Stimulated activated CD8-positive, alpha-beta memory T cell treated with anti-CD3 and anti-CD28 coated beads, Interleukin-2, amount 100 ng/mL, for 1 hour (primary cell): ENCODE measurements around the gene ECT2.
"Not testable (repeated sequence)": the region's sequence is repeated elsewhere in the genome, so short reads cannot be mapped to it uniquely, and the experiment has no call there.

Experiments used
- DNase-seq, 2 donors: peaks; one replicate each; pipeline ENCODE4 v3.0.0-alpha.2; 2020; ENCODE audit warnings: low read depth in 2 of 2

The ECT2 gene, protein sequence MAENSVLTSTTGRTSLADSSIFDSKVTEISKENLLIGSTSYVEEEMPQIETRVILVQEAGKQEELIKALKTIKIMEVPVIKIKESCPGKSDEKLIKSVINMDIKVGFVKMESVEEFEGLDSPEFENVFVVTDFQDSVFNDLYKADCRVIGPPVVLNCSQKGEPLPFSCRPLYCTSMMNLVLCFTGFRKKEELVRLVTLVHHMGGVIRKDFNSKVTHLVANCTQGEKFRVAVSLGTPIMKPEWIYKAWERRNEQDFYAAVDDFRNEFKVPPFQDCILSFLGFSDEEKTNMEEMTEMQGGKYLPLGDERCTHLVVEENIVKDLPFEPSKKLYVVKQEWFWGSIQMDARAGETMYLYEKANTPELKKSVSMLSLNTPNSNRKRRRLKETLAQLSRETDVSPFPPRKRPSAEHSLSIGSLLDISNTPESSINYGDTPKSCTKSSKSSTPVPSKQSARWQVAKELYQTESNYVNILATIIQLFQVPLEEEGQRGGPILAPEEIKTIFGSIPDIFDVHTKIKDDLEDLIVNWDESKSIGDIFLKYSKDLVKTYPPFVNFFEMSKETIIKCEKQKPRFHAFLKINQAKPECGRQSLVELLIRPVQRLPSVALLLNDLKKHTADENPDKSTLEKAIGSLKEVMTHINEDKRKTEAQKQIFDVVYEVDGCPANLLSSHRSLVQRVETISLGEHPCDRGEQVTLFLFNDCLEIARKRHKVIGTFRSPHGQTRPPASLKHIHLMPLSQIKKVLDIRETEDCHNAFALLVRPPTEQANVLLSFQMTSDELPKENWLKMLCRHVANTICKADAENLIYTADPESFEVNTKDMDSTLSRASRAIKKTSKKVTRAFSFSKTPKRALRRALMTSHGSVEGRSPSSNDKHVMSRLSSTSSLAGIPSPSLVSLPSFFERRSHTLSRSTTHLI

DNA sequence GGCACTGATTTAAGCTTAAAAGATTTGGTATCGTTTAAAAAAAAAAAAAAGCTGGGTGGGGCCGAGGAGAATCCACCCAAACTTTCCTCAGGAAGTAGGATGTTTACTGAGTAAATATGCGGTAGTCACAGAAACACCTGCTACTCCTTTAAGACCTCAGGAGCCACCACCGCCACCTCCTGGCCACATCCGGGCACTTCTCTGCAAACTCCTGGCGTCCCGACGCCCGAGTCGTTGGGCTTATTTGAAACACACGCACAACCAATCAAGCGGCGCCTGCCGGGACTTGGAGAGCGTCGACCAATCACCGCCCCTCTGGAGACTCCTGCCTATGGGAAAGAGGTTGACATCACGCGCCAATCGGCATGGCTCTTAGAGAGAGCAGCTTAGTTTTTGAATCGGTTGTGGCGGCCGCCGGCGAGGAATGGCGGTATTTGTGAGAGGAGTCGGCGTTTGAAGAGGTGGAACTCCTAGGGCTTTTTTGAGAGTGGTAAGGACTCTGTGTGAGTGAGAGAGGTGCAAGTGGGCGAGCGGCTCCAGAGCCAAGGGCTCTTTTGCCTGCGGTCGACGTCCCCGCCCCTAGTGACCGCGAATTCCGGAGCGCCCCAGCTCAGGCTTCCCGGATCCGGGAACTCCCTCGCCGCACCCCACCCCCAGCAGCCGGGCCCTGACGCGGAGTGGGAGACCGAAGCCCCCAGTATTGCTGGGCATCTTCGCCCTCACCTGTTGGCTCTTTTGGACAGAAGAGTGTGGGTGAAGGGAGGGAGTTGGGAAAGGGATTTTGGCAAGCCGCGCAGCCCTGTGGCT is at the start of gene ECT2:
TSS of gene ECT2 (plus strand) at position 359 of the 807 bp plus-strand sequence. CDS start 3,805 bp downstream, outside the sequence.
- peak; percentile 92 to 93 for DNase-seq

DNA sequence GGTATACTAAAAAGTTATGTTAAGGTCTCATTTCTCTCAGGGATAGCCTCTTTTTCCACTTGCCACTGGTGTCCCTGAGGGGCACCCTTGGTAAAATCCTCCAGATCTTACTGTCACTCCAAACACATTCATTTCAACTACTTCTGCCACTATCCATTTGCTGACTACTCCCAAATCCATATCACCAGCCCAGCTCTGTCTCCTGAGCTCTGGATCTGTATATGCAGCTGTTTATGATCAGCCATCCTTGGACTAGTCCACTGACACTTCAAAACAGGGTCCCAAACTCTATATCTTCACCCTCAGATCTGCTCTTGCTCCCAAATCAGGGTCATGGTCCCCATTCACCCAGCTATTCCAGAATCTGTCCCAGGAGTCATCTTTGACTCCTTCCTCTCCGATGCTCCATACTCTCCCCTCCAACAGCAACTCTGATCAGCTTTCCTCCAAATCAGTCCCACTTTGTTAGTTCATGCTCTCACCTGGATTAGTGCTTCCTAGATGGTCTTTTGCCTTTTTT is 49.5 kb upstream of the ECT2 start:
- no peak for DNase-seq

DNA sequence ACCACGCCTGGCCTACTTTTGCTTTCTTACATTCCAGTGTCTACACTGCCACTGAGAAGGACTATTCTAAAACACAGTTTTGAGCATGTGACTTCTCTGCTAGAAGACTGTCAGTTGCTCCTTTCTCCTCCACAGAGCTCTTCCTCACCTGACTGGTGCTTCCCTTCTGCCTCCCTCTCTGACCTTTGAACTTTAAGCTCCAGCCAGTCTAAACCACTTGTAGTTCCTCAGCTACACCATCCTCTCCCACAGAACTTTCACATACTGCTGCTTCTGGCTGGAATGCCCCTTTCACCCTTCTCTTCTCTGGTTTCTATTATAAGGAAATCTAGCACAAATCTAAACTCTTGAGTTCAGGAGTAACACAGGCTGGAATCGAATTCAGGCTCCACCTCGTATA is 48.8 kb upstream of the ECT2 start:
- DNase-seq: no peak

DNA sequence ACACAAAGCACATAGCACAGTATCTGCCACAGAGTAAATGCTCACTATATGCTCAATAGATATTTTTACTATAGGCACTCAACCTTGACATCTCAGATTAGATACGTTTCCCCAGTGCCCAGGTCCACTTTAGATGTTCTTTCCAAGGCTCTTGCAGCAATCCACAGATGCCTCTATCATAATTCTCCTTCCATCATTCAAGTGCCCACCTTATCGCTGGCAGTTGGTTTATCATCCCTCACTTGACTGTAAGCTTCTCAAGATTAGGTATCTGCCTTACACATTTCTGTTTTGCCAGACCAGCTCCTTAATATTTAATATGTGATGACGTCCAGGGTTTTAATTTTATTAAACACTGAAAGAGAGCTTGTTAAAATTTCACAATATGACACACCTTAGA is 48.3 kb upstream of the ECT2 start:
- DNase-seq: no peak

DNA sequence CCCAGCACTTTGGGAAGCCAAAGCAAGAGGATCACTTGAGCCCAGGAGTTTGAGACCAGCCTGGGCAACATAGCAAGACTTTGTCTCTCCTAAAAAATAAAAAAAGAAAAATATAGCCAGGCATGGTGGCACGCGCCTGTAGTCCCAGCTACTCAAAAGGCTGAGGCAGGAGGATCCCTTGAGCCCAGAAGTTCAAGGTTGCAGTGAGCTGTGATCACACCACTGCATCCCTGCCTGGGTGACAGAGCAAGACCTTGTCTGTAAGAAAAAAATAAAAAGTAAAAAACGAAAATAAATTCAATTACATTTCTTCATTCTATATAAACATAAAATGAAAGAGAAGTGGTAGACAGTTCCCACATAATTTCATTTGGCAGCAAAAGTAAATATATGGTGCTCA is 47.8 kb upstream of the ECT2 start:
- not testable (repeated sequence) for DNase-seq

DNA sequence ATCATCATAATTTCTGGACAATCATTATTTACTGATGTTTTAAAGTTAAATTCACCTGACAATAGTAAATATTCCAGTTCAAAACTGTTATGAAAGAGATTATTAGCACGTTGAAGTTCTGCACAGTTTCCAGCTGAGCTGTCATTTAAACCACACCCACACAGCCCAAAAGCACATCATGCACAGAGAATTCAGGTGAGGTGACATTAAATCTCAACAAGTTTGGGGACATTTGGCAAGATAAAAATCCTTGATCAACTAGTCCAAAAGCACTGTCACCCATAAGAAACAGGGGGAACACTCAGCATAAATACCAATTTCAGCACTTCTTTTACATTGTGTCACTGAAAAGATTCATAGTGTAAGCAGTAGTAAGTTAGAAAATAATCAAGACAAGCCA is 46.5 kb upstream of the ECT2 start:
- DNase-seq: no peak

DNA sequence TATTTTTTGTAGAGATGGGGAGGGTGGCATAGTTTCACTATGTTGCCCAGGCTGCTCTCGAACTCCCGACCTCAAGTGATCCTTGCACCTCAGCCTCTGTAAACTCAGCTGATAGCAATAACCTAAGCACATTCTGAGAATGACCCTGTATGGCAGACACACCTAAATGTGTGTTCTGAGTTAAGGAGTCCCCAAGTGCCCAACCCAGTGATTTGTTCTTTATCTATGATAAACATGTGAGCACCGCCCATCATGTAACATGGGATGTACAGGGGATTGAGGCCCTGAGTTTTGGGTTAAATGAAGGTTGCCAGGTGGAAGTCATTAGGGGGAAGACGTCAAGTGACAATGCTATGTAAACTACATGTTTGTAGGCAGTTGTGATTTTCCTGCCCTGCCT is 45.4 kb upstream of the ECT2 start:
- DNase-seq: no peak

DNA sequence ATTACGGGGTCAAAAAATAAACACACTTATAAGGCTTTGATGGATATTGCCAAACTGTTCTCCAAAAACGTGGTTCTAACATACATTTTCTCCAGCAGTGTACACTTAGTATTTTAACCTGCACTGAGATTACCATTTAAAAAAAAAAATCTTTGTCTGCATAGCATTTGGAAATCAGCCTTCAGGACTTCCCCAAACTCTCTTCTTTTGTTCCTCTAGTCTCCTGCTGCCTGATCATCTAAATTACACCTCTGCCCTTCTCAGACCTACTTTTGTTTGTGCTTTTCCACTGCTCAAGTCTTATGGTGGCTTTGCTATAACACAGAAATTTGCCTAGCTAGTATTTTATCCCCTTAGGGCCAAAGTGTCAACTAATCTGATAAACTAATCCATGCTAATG is 43.5 kb upstream of the ECT2 start:
- DNase-seq: no peak

DNA sequence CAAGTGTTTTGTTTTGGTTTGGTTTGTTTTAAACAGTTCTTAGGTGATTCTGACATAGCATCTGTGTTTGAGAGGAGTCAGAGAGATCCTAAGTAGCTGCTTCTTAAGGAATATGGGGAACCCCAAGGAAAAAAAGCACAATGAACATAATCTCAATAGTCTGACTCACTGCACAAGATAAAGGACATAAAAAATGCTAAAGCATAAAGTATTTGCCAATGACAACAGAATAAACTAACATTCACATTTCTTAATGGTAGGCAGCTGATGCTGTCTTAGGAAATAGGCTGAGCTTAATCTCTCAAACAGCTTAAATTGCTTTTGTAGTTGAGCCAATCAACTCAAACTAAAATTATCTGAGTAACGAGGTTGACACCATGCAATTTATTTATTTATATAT is 42.6 kb upstream of the ECT2 start:
- no peak for DNase-seq

DNA sequence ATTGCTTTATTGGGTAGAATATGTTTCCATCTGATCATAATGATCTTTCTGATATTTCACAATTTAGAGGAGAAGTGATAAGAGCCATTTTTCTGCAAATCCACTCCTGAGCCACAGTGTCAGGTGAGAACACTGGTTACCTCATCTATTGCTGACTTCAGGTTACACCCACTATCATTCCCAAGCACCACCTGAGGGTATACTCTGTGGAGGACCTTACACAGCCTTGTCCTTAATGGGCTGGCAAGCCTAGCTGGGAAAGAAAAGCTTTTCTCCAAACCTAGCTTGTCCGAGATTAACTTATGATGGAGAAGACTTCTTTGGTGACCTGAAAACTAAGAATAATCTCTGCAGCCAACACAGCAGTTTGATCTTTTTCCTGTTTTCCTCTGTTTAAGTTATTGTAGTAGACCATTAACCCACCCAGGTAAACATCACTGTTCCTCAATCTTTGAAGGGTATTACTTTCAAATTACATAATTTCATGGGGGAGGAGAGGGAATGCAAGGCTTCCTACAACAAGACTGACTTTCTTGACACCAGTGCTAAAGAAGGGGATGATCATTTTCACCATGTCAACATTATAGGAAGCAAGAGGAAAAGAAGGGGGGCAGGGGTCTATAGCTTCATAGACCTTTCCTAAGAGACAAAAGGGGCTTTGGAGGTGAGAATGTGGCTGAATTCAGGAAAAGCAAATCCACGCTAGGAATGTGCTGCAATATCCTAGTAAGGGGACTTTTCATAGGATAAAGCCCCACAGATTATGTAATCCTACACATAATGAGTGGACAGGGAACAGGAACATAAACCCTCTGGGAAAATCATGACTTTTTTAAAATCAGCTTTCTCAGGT is 41.4 kb upstream of the ECT2 start:
- DNase-seq: no peak

DNA sequence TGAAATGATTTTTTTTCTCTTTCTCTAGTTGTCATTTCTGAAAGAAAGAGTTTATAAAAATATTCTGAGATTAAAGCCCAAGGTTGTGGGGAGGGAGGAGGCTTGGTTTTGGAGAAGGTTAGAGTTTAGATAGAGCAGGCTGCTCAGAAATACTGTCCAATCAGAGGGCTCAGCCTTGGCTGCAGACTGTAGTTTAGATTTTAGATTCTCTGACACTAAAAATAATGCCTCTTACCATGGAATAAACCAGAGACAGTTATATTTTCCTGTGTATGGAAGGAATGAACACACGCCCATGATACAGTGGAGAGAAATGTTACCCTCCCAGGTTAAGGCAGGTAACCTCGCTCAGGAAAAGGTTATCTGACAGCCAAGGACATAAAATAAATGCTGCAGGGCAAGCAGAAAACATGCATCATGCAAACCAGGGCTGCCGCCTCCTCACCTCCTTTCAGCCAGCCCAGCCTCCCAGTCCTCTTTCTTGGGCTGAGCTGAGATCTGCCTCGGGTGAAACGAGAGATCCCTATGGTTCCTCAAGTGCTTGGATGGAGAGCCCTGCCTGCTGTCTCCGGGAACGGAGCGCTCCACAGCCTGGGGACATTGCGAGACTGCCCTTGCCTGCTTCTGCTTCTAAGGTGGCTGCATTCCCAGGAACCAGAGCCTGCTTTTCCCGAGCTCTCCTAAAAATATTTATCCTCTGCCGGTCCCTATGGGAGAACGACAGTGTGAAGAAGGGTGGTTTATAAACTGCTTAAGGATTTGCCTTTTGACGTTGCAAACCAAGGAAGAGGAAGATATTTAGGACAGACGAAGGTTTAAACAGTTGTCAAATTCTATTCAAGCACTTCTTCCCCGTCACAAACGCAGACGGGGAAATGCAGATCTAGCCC is 40.5 kb upstream of the ECT2 start:
- no peak for DNase-seq

DNA sequence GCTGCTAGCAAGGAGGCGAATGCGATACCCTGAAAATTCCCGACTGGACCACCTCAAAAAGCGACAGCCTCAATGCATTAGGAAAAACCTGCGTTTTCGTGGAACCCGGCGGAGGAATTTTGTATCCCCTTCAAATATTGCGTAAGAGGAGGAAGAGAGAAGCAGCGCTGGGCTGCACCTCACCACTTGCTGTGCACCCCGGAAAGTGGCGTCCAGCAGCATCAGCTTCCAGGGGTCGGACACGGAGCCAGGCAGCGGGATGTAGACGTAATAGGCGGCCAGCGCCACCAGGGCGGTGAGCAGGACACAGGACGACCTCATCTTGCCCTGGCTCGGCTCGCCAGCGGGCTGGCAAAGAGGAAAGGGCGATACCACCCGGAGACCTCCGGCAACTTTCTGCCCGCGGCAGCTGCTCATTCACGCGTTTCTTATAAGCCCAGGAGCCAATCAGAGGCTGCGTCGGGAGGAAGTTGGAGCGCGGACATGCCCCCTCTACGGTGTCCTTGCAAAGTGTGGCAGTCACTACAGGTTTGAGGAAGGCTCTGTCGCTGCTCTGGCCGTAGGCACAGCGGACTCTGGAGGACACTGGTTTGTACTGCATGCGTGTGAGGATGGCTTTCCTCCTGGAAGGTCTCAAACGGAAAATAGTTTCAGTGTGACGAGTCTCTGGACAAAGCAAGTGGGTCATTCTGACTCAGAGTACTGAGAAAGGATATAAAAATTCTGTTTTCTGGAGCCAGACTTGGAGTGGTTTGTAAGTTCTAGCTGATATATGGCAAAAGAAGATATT is 39.7 kb upstream of the ECT2 start, which contains the start of gene NCEH1:
TSS of gene NCEH1 (minus strand) at position 404 of the 790 bp plus-strand sequence. CDS start at position 321, 83 bp downstream.
- DNase-seq: peak; percentile 41 to 44

DNA sequence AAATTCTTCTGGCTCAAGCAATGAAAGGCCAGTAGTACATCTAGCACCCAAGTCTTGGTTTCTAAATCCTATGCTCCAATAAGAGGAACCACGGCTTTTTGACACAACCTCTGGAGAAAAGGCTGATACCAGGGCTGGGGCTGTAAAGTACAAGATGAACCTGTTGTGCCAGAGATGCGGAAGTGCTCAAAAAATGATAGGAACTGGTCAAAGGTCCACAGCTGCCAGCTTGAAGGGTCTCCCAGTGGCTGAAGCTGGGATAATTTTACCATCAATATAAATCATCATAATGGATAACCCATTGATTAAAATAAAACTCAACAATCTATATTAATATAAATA is 39.1 kb upstream of the ECT2 start:
- DNase-seq: no peak

DNA sequence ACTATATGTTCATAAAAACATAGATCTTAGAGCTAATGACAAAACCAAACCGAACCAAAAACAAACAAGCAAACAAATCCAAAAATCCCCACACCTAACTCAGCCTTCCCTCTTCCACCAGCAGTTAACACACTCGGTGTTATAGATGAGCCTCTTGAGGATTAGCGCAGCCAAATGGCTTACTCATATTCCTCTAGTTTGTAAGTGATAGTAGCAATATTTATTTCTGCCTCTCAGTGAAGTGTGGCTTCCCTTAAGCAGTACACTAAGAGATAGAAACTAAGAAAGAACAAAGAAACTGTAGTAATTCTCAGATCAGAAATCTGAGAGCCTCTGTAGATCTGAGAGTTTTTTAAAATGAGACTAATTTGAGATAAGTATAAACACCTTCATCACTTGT is 37.2 kb upstream of the ECT2 start:
- no peak for DNase-seq

DNA sequence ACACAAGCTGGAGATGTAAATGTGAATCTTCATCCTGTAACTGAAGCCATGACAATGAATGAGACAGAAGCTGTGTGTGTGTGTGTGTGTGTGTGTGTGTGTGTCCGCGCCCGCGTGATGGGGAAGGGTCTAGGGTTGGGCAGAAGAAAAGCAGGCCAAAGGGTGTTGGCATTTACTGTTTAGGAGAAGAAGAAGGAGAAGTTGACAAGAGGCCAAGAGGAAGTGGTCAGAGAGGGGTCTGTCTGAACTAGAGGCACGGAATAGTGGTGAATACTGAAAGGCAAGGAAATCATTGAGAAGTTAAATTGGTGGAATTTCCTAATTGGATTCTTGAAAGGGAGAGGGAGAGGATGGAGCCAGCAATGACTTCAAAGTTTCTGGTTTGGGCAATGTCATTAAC is 34.0 kb upstream of the ECT2 start:
- no peak for DNase-seq

DNA sequence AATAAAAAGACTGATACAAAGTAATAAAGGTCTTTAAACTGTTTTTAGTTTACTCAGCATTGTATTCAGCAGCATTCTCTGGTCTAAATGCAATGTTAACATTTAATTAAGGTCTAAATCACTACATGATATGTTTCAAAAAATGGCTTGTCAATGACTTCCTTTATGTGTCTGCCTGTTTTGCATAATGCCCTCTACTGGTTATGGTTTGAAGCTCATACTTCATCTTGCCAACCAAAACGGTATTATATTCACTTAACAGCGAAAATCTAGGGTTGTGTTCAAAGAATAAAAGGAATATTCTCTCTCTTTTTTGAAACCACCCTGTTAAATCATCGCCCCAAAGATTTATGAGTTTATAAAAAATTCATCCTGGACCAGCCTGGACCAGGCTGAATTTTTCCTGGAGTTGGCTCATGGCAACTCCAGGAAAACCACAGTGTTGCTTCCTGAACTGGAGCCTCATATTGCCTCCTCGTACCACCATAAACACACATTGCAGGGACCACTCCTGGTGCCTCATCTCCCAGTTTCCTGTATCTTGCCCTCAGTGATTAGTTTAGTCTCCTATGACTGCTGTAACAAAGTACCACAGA is 32.9 kb upstream of the ECT2 start:
- DNase-seq: no peak

DNA sequence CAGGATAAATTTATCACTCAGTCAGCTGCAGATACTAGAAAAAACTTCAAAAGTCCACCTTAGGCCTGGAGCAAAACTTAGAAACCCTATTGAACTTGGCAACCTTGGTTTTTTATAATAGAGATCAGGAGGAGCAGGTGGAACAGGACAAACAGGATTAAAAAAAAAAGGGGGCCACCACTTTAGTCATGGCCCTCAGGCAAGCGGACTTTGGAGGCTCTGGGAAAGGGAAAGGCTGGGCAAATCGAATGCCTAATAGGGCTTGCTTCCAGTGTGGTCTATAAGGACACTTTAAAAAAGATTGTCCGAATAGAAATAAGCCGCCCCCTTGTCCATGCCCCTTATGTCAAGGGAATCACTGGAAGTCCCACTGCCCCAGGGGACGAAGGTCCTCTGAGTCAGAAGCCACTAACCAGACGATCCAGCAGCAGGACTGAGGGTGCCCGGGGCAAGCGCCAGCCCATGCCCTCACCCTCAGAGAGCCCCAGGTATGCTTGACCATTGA is 27.9 kb upstream of the ECT2 start:
- DNase-seq: not testable (repeated sequence)

DNA sequence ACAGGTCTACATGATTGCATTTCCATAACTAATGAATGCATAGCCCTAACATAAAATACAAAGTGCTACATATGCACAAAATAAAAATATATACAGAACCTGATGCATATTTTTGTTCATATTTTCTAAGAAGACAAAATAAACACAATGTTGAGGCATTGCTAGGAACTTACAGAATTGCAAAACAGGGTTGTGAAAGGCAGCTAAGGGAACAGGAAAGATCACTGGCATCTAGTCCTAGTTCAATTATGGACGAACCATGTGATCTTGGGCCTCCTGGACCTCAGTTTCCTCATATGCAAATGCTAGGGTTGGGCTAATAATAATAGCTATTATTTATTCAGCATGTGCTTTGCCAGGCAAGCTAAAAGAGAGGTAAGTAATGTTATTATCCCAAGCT is 24.1 kb upstream of the ECT2 start:
- no peak for DNase-seq
